Mesothelial cell of epicardium (in vitro differentiated cells): ENCODE data around the gene C6orf15. TPM values are rescaled to one million over a fixed set of nuclear protein-coding genes. Genes with fewer than 3 reads are reported as not detected.

Experiments
- DNase-seq, 2 experiments: peaks; one replicate each; pipeline ENCODE4 v3.0.0; 2021; ENCODE audit warnings: low spot score in 2 of 2; ENCODE audit not compliant: unreplicated experiment in 2 of 2
- H3K27ac Mint-ChIP-seq: 2 replicates; pipeline ENCODE4 v1.8.0; 2021; ENCODE audit warnings: mixed read lengths
- H3K27me3 Mint-ChIP-seq: 2 replicates; pipeline ENCODE4 v1.8.0; 2021; ENCODE audit warnings: low read depth, mixed read lengths
- H3K36me3 Mint-ChIP-seq: 2 replicates; pipeline ENCODE4 v1.8.0; 2021; ENCODE audit warnings: mixed read lengths
- H3K4me1 Mint-ChIP-seq: 2 replicates; pipeline ENCODE4 v1.8.0; 2021; ENCODE audit warnings: mixed read lengths
- H3K4me3 Mint-ChIP-seq: 2 replicates; pipeline ENCODE4 v1.8.0; 2021; ENCODE audit warnings: mild to moderate bottlenecking, moderate library complexity, mixed read lengths
- H3K9me3 Mint-ChIP-seq: 2 replicates; pipeline ENCODE4 v1.8.0; 2021; ENCODE audit warnings: mixed read lengths
- total RNA-seq: library from RNA; stranded (reverse); gene quantifications from 3 replicates; pipeline ENCODE4 v1.2.1, GENCODE V29; 2021
- TF ChIP-seq, protein P1 (sequence below): fragments of 200-600 bp; sonication (generic); IDR thresholded peaks from one replicate; pipeline ENCODE4 v1.5.0; 2021; ENCODE audit warnings: antibody characterized with exemption; ENCODE audit not compliant: unreplicated experiment

C6orf15 gene
- total RNA-seq, 1 donor from 2014 or later = not detected

DNA sequence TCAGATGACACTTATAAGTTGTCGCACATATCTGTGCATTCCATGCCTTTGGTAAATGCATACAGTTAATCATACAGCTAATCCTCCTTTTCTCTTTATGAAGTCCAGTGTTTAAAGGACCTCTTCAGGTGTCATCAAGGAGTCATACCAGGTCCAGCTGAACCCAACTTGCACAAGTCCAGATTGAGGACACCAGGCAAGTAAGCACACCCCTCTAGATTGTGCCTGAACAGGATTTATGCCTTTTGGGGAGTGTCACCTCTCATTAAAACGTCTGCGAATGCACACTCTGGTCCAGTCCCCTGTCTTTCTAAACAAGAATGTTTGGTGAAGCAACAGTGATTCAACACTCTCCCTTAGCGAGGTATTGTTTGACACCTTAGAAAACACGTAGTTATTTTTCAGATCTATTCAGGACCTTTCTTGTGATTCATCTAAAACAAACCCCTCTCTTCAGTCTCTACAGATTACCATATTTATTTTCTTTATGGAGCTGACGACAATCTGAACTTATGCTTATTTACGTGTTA is 48.4 kb downstream of the C6orf15 start:
- no peaks in the 10 kb centered on the region for H3K9me3 Mint-ChIP-seq
- H3K27ac Mint-ChIP-seq = no peak overlapping the region
- DNase-seq = no peak
- no peaks in the 10 kb centered on the region for H3K36me3 Mint-ChIP-seq
- TF ChIP-seq, protein P1, sequence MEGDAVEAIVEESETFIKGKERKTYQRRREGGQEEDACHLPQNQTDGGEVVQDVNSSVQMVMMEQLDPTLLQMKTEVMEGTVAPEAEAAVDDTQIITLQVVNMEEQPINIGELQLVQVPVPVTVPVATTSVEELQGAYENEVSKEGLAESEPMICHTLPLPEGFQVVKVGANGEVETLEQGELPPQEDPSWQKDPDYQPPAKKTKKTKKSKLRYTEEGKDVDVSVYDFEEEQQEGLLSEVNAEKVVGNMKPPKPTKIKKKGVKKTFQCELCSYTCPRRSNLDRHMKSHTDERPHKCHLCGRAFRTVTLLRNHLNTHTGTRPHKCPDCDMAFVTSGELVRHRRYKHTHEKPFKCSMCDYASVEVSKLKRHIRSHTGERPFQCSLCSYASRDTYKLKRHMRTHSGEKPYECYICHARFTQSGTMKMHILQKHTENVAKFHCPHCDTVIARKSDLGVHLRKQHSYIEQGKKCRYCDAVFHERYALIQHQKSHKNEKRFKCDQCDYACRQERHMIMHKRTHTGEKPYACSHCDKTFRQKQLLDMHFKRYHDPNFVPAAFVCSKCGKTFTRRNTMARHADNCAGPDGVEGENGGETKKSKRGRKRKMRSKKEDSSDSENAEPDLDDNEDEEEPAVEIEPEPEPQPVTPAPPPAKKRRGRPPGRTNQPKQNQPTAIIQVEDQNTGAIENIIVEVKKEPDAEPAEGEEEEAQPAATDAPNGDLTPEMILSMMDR = no peak
- H3K4me1 Mint-ChIP-seq = peaks cover 14% of the 10 kb centered on the region
- H3K4me3 Mint-ChIP-seq = no peak overlapping the region
- no peaks in the 10 kb centered on the region for H3K27me3 Mint-ChIP-seq

Other genes with a start within 250 kb of the C6orf15 start
- 344 to 351 TPM (median 349 TPM) in 3 replicates for gene DDR1, start 228.1 kb downstream of the C6orf15 start, total RNA-seq
- gene GTF2H4, start 204.4 kb downstream of the C6orf15 start, total RNA-seq = 62.1 to 65.4 TPM (median 62.2 TPM) in 3 replicates
- 62.1 to 70.6 TPM (median 67.4 TPM) in 3 replicates for gene VARS2, start 198.3 kb downstream of the C6orf15 start, total RNA-seq
- not detected in 3 replicates for gene SFTA2, start 180.4 kb downstream of the C6orf15 start, total RNA-seq
- not detected in 3 replicates for gene MUCL3, start 171.6 kb downstream of the C6orf15 start, total RNA-seq
- gene MUC21, start 128.9 kb downstream of the C6orf15 start, total RNA-seq = not detected in 3 replicates
- not detected in 3 replicates for gene MUC22, start 102.1 kb downstream of the C6orf15 start, total RNA-seq
- gene PSORS1C1, start 2.2 kb upstream of the C6orf15 start, total RNA-seq = 0.29 to 1.1 TPM (median 0.72 TPM) in 3 replicates
- not detected in 3 replicates for gene CDSN, start 7.9 kb upstream of the C6orf15 start, total RNA-seq
- gene PSORS1C2, start 26.5 kb upstream of the C6orf15 start, total RNA-seq = not detected in 3 replicates
- 33.9 to 36.6 TPM (median 34.5 TPM) in 3 replicates for gene CCHCR1, start 45.2 kb upstream of the C6orf15 start, total RNA-seq
- gene TCF19, start 46.0 kb upstream of the C6orf15 start, total RNA-seq = 7.7 to 8.5 TPM (median 7.8 TPM) in 3 replicates
- gene POU5F1, start 58.1 kb upstream of the C6orf15 start, total RNA-seq = 0.24 to 0.47 TPM in 2 of 3 replicates, not detected in the other
- 121 to 132 TPM (median 125 TPM) in 3 replicates for gene HLA-C, start 159.5 kb upstream of the C6orf15 start, total RNA-seq
- gene HLA-B, start 244.6 kb upstream of the C6orf15 start, total RNA-seq = 43.9 to 47.7 TPM (median 46.6 TPM) in 3 replicates